H1 (cell line): ENCODE results near the gene DCTN3. TPM values are rescaled to one million over a fixed set of nuclear protein-coding genes. Genes with fewer than 3 reads are reported as not detected.

Source experiments
- CTCF ChIA-PET: fragments of 300-600 bp; sonication (Branson Sonifier 250); formaldehyde crosslinking; loops from one replicate; lab custom pipeline; 2021; ENCODE audit not compliant: partially characterized antibody; lab: Charles Lee
- POLR2A ChIA-PET: fragments of 300-600 bp; sonication (Branson Sonifier 250); formaldehyde crosslinking; loops from one replicate; lab custom pipeline; 2021; ENCODE audit warnings: inconsistent platforms; ENCODE audit not compliant: partially characterized antibody; lab: Charles Lee
- DNase-seq, 2 experiments: peaks; one replicate each; pipeline versions ENCODE4 v3.0.0 to v3.0.0-alpha.2; 2010 to 2022; ENCODE audit warnings: low spot score in 2 of 2, low read depth in 1 of 2, mixed read lengths in 1 of 2
- FAIRE-seq: peaks from 2 replicates; lab custom pipeline; 2011; peaks lifted over from hg19 to GRCh38; lab: Jason Lieb, UNC
- H2AFZ ChIP-seq: 2 replicates; pipeline ENCODE4 v1.8.1; 2012; ENCODE audit warnings: low read length, inconsistent platforms
- H2AK5ac ChIP-seq: 2 replicates; pipeline ENCODE4 v1.6.1; 2013; ENCODE audit warnings: low read depth, low read length
- H2BK120ac ChIP-seq: replicated peaks from 2 replicates; pipeline ENCODE3; 2013; ENCODE audit warnings: low read depth, low read length, inconsistent platforms
- H2BK12ac ChIP-seq: 2 replicates; pipeline ENCODE4 v1.6.1; 2013; ENCODE audit warnings: low read depth, low read length
- H2BK15ac ChIP-seq: 2 replicates; pipeline ENCODE4 v1.6.1; 2013; ENCODE audit warnings: low read length
- H2BK20ac ChIP-seq: 2 replicates; pipeline ENCODE4 v1.6.1; 2013; ENCODE audit warnings: low read length
- H2BK5ac ChIP-seq: 2 replicates; pipeline ENCODE4 v1.6.1; 2013; ENCODE audit warnings: low read depth, low read length
- H3K14ac ChIP-seq: 2 replicates; pipeline ENCODE4 v1.6.1; 2013; ENCODE audit warnings: inconsistent platforms; ENCODE audit not compliant: insufficient read length
- H3K18ac ChIP-seq: 2 replicates; pipeline ENCODE4 v1.6.1; 2013; ENCODE audit warnings: low read length; ENCODE audit errors: extremely low read depth
- H3K23ac ChIP-seq: 2 replicates; pipeline ENCODE4 v1.6.1; 2013; ENCODE audit warnings: inconsistent platforms; ENCODE audit not compliant: insufficient read length
- H3K23me2 ChIP-seq: 2 replicates; pipeline ENCODE4 v1.6.1; 2013; ENCODE audit warnings: low read depth, low read length
- H3K27ac ChIP-seq: 2 replicates; pipeline ENCODE4 v1.6.1; 2011; ENCODE audit warnings: low read depth, low read length, inconsistent platforms
- H3K27me3 ChIP-seq, 4 experiments: replicated peaks in 1 of 4; 1 replicate in 1 of 4; 2 replicates in 3 of 4; pipeline versions ENCODE4 v1.6.1 to v1.8.1; 2011 to 2013; ENCODE audit warnings: low read length in 3 of 4, mild to moderate bottlenecking in 3 of 4, inconsistent platforms in 2 of 4, mixed read lengths in 2 of 4, moderate library complexity in 1 of 4; ENCODE audit not compliant: control insufficient read depth in 3 of 4, insufficient read depth in 3 of 4; ENCODE audit errors: extremely low read depth in 1 of 4
- H3K36me3 ChIP-seq, 4 experiments: 2 replicates each; pipeline versions ENCODE4 v1.6.1 to v1.8.1; 2011 to 2013; ENCODE audit warnings: mild to moderate bottlenecking in 4 of 4, low read length in 3 of 4, moderate library complexity in 2 of 4, control low read depth in 1 of 4, inconsistent platforms in 1 of 4; ENCODE audit not compliant: insufficient read depth in 4 of 4, control insufficient read depth in 2 of 4
- H3K4ac ChIP-seq: replicated peaks from 2 replicates; pipeline ENCODE3; 2013; ENCODE audit warnings: low read length, low read depth, mixed read lengths, inconsistent platforms; ENCODE audit not compliant: insufficient read length
- H3K4me1 ChIP-seq, 4 experiments: replicated peaks in 1 of 4; 1 replicate in 1 of 4; 2 replicates in 3 of 4; pipeline versions ENCODE4 v1.6.1 to v1.8.1; 2011 to 2013; ENCODE audit warnings: low read length in 3 of 4, inconsistent platforms in 2 of 4, mixed read lengths in 1 of 4; ENCODE audit not compliant: insufficient read depth in 4 of 4, control insufficient read depth in 3 of 4
- H3K4me2 ChIP-seq, 2 experiments: 2 replicates each; pipeline versions ENCODE4 v1.6.1 to v1.8.1; 2011 to 2013; ENCODE audit warnings: low read depth in 2 of 2, low read length in 2 of 2, control low read depth in 1 of 2, inconsistent platforms in 1 of 2, mild to moderate bottlenecking in 1 of 2; ENCODE audit not compliant: insufficient read depth in 1 of 2
- H3K4me3 ChIP-seq, 4 experiments: fragments of 200-600, 300-600 bp in 1 of 4; sonication (generic), shearing (Covaris generic), sonication (Bioruptor Twin) in 1 of 4; 2 replicates each; pipeline versions ENCODE4 v1.5.1 to v1.8.1; 2011 to 2016; ENCODE audit warnings: low read length in 4 of 4, low read depth in 3 of 4, control low read depth in 2 of 4, inconsistent platforms in 2 of 4, mild to moderate bottlenecking in 2 of 4, mixed read lengths in 1 of 4, moderate library complexity in 1 of 4; ENCODE audit not compliant: insufficient read depth in 2 of 4; ENCODE audit errors: extremely low read depth in 1 of 4
- H3K56ac ChIP-seq: replicated peaks from 2 replicates; pipeline ENCODE3; 2013; ENCODE audit warnings: low read depth, mild to moderate bottlenecking, mixed read lengths, low read length, inconsistent platforms; ENCODE audit not compliant: insufficient read length
- H3K79me1 ChIP-seq: 2 replicates; pipeline ENCODE4 v1.6.1; 2013; ENCODE audit warnings: low read depth, low read length, control low read depth
- H3K79me2 ChIP-seq, 2 experiments: 2 replicates each; pipeline versions ENCODE4 v1.6.1 to v1.8.1; 2012 to 2013; ENCODE audit warnings: low read length in 2 of 2, mild to moderate bottlenecking in 2 of 2, inconsistent platforms in 1 of 2; ENCODE audit not compliant: insufficient read depth in 2 of 2, control insufficient read depth in 1 of 2
- H3K9ac ChIP-seq, 4 experiments: replicated peaks in 1 of 4; 1 replicate in 1 of 4; 2 replicates in 3 of 4; pipeline versions ENCODE4 v1.6.1 to v1.8.1; 2011 to 2013; ENCODE audit warnings: low read depth in 3 of 4, low read length in 3 of 4, control low read depth in 2 of 4, mild to moderate bottlenecking in 2 of 4, moderate library complexity in 2 of 4, inconsistent platforms in 1 of 4; ENCODE audit errors: extremely low read depth in 1 of 4
- H3K9me3 ChIP-seq, 2 experiments: 2 replicates each; pipeline versions ENCODE4 v1.6.1 to v1.8.1; 2012 to 2013; ENCODE audit warnings: mild to moderate bottlenecking in 2 of 2, moderate library complexity in 2 of 2, control low read depth in 1 of 2, inconsistent platforms in 1 of 2, low read depth in 1 of 2, low read length in 1 of 2, mixed read lengths in 1 of 2; ENCODE audit not compliant: insufficient read depth in 2 of 2
- H4K20me1 ChIP-seq, 2 experiments: replicated peaks in 1 of 2; 2 replicates each; pipeline versions ENCODE3 to v1.8.1; 2011 to 2013; ENCODE audit warnings: inconsistent platforms in 2 of 2, low read length in 2 of 2, mild to moderate bottlenecking in 1 of 2; ENCODE audit not compliant: insufficient read depth in 2 of 2, control insufficient read depth in 1 of 2
- H4K5ac ChIP-seq: 2 replicates; pipeline ENCODE4 v1.6.1; 2013; ENCODE audit warnings: low read length, low read depth, mixed read lengths, inconsistent platforms; ENCODE audit not compliant: insufficient read length
- H4K8ac ChIP-seq: 2 replicates; pipeline ENCODE4 v1.8.0; 2013; ENCODE audit warnings: mild to moderate bottlenecking, moderate library complexity, low read length, inconsistent platforms; ENCODE audit not compliant: insufficient read depth; ENCODE audit errors: extremely low read depth
- H4K91ac ChIP-seq: replicated peaks from 2 replicates; pipeline ENCODE3; 2013; ENCODE audit warnings: low read length, mixed read lengths, inconsistent platforms; ENCODE audit not compliant: insufficient read length
- JUN ChIP-seq: IDR thresholded peaks from 2 replicates; pipeline ENCODE4 v1.6.1; 2011; ENCODE audit warnings: low read depth, mild to moderate bottlenecking, improper control_type of control experiment, low read length
- MAX ChIP-seq: IDR thresholded peaks from 2 replicates; pipeline ENCODE4 v1.6.1; 2012; ENCODE audit warnings: inconsistent platforms
- SAP30 ChIP-seq: fragments of 300-600 bp; sonication (generic); IDR thresholded peaks from 2 replicates; pipeline ENCODE4 v1.7.1; 2012; ENCODE audit warnings: low read length, moderate library complexity, mild to moderate bottlenecking, inconsistent platforms; ENCODE audit not compliant: insufficient read depth, insufficient replicate concordance
- WGBS, 2 experiments: shearing (Covaris generic) in 1 of 2; methylation state at CpG; one replicate each; pipeline versions ENCODE4 v1.1.6 to v1.1.7; 2013 to 2015; ENCODE audit warnings: low lambda C conversion rate in 2 of 2, mixed read lengths in 2 of 2, inconsistent platforms in 1 of 2, low coverage in 1 of 2, missing lambda C conversion rate in 1 of 2; ENCODE audit not compliant: insufficient replicate concordance in 2 of 2, insufficient coverage in 1 of 2, insufficient read length in 1 of 2; ENCODE audit errors: extremely low coverage in 1 of 2, missing lambda C conversion rate in 1 of 2; 5-methylcytosine and 5-hydroxymethylcytosine counted together
- polyA plus RNA-seq, 7 experiments: library from polyadenylated mRNA; depleted of rRNA in 3 of 7; stranded (reverse) in 5 of 7; unstranded in 2 of 7; fragments of >200 nt in 5 of 7; fragments of 200-250 nt in 2 of 7; gene quantifications; 1 replicate in 5 of 7; 2 replicates in 1 of 7; 4 replicates in 1 of 7; pipeline versions ENCODE4 v1.2.1 to v1.2.3, GENCODE V29; 2011 to 2013; ENCODE audit warnings: missing spikeins in 2 of 7, mixed read lengths in 2 of 7
- total RNA-seq: library from RNA; stranded (reverse); fragmentation: NEBNext Ultra II Directional; extraction: Animal tissue kit (Norgen Biotek cat#: 25700); gene quantifications from 2 replicates; pipeline ENCODE4 v1.2.1, GENCODE V29; 2021

Gene DCTN3
- total and polyA plus RNA-seq, 2 of the 8 experiments (the other 6 are each of a cell fraction or from before 2014, with no cell fraction given): 25.6 to 39.2 TPM

DNA sequence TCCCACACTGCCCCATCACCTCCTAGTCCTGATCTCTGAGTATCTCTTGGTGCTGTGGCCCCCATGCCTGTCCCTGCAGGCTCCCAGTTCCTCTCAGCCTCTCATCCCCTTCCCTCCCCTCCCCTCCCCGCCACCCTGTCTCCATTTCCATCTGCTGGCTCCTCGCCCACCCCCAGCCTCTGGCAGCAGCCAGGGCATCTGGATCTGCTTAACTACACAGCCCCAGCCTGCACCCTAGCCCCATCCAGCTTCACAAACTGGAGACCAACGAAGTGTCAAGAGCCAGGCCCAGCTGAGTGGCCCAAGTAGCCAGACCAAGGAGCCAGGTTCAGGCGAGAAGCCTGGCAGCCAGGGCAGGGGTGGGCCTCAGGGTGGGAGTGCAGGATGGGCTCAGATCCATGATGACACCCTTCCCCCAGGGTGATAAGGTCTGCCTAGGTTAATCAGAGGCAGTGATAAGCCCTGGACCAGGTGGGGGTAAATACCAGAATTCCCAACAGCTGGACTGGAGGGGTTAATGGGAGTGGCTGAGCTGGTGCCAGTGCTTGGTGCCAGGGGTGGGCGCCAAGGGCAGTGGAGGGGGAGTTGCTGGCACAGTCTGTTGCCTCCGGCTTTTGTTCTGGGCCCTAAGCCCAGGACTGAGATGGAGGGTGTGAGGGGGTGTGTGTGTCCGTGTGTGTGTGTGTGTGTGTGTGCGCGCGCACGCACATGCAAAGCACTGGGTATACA lies 34.2 kb upstream of the DCTN3 start:
- Histone ChIP-seq H3K18ac (no peak overlapping the region), H3K4me2 (no peak overlapping the region; a peak in 1 of 4 replicates)
- POLR2A ChIA-PET: interaction anchor here (0.7 to 12.8 kb wide), 6 partner anchors 7 to 1078 kb away, joined by 3 to 127 read pairs (median 7); partner anchors contain the start of genes ARID3C, CCL27, CREB3 and SIGMAR1

More for the DNA sequence above, 34.2 kb upstream of the DCTN3 start:
- Histone ChIP-seq H2AK5ac (no peak overlapping the region), H4K91ac (no peak overlapping the region), H3K79me1 (no peaks in the 10 kb centered on the region), H3K4ac (peak overlapping the region; percentile 32), H3K79me2 (no peaks in the 10 kb centered on the region), H3K56ac (no peak overlapping the region), H4K8ac (no peak overlapping the region), H3K4me3 (no peak overlapping the region), H2BK120ac (no peak overlapping the region), H2BK12ac (peak overlapping the region; percentile 39; the same call in 1 of the 2 replicates), H4K20me1 (peaks cover 0 to 4% of the 10 kb centered on the region in 2 experiments), H2BK5ac (no peak overlapping the region), H3K23ac (no peak overlapping the region), H2AFZ (no peak overlapping the region), H3K4me1 (peaks cover 5 to 22% (median 10%) of the 10 kb centered on the region in 4 experiments; a peak in 6 of 7 replicates), H3K9me3 (no peaks in the 10 kb centered on the region), H3K23me2 (peaks cover 4% of the 10 kb centered on the region), H2BK20ac (no peak overlapping the region), H3K36me3 (peaks cover 1 to 7% (median 2%) of the 10 kb centered on the region in 4 experiments; a peak in 6 of 8 replicates), H3K14ac (no peak overlapping the region), H3K27me3 (no peaks in the 10 kb centered on the region; a peak in 1 of 7 replicates), H3K27ac (no peak overlapping the region), H2BK15ac (no peak overlapping the region), H4K5ac (no peak overlapping the region), H3K9ac (no peak overlapping the region)
- no peak for DNase-seq
- TF ChIP-seq SAP30: no peak
- TF ChIP-seq MAX: no peak
- no peak for TF ChIP-seq JUN
- CTCF ChIA-PET: interaction anchor here (1.6 to 15.2 kb wide), 2 partner anchors 13 to 21 kb away, joined by 5 to 277 read pairs; partner anchors contain the start of genes GALT and SIGMAR1
- FAIRE-seq: no peak
- 76% methylated on average over 10 of the region's 11 CpGs; no CpG with 5 or more reads in 1 of the 2 experiments for WGBS, 2 experiments
